SK-N-SH (cell line): Measurements from ENCODE around the gene MAG. TPM values are rescaled to one million over a fixed set of nuclear protein-coding genes. Genes with fewer than 3 reads are reported as not detected.

Experiments used
- CTCF ChIA-PET: fragments of 300-600, 350-600 bp; formaldehyde crosslinking; extraction: SDS; loops from one replicate; lab custom pipeline; 2021; lab: Yijun Ruan, JAX
- POLR2A ChIA-PET: fragments of 350-600 bp; sonication (Branson Sonifier 250); formaldehyde crosslinking; extraction: SDS; loops from one replicate; lab custom pipeline; 2020; ENCODE audit warnings: antibody characterized with exemption, inconsistent platforms; lab: Yijun Ruan, JAX
- DNase-seq: peaks from one replicate; pipeline ENCODE4 v3.0.0; 2012
- H2AFZ ChIP-seq: fragments of 200-600 bp; sonication (generic); 2 replicates; pipeline ENCODE4 v1.8.1; 2016; ENCODE audit warnings: antibody characterized with exemption, mild to moderate bottlenecking, low read depth
- H3F3A ChIP-seq: fragments of 200-600 bp; sonication (generic); replicated peaks from 2 replicates; pipeline ENCODE3; 2016; ENCODE audit warnings: antibody characterized with exemption, mild to moderate bottlenecking; ENCODE audit not compliant: insufficient read depth
- H3K27ac ChIP-seq, 2 experiments: fragments of 200-500 bp in 1 of 2; fragments of 200-600 bp in 1 of 2; sonication (Bioruptor generic) in 1 of 2; sonication (generic), shearing (Covaris generic) in 1 of 2; 2 replicates each; pipeline versions ENCODE4 v1.5.1 to v1.6.1; 2014 to 2016; ENCODE audit warnings: low read depth in 2 of 2, inconsistent platforms in 1 of 2, low read length in 1 of 2, mild to moderate bottlenecking in 1 of 2, mixed read lengths in 1 of 2
- H3K27me3 ChIP-seq: fragments of 200-600 bp; sonication (generic), shearing (Covaris generic); 2 replicates; pipeline ENCODE4 v1.6.1; 2016; ENCODE audit warnings: mixed run types; ENCODE audit not compliant: insufficient read depth
- H3K36me3 ChIP-seq, 2 experiments: fragments of 200-500 bp in 1 of 2; fragments of 200-600 bp in 1 of 2; sonication (Bioruptor generic) in 1 of 2; sonication (generic) in 1 of 2; replicated peaks in 1 of 2; 2 replicates each; pipeline versions ENCODE3 to v1.5.1; 2014 to 2016; ENCODE audit warnings: low read length in 1 of 2, mild to moderate bottlenecking in 1 of 2; ENCODE audit not compliant: insufficient read depth in 2 of 2, control insufficient read depth in 1 of 2
- H3K4me1 ChIP-seq, 2 experiments: fragments of 200-500 bp in 1 of 2; fragments of 200-600 bp in 1 of 2; sonication (Bioruptor generic) in 1 of 2; sonication (generic), shearing (Covaris generic) in 1 of 2; 2 replicates each; pipeline versions ENCODE4 v1.5.1 to v1.6.1; 2014 to 2016; ENCODE audit warnings: low read depth in 1 of 2, low read length in 1 of 2, mixed run types in 1 of 2; ENCODE audit not compliant: insufficient read depth in 2 of 2, control insufficient read depth in 1 of 2
- H3K4me2 ChIP-seq: fragments of 200-600 bp; sonication (generic), shearing (Covaris generic); 2 replicates; pipeline ENCODE4 v1.6.1; 2017; ENCODE audit warnings: mixed run types
- H3K4me3 ChIP-seq, 2 experiments: fragments of 200-500 bp in 1 of 2; fragments of 200-600 bp in 1 of 2; sonication (Bioruptor generic) in 1 of 2; sonication (generic), shearing (Covaris generic) in 1 of 2; 2 replicates each; pipeline versions ENCODE4 v1.5.1 to v1.8.1; 2014 to 2016; ENCODE audit warnings: low read depth in 2 of 2, inconsistent platforms in 1 of 2, low read length in 1 of 2, mild to moderate bottlenecking in 1 of 2, mixed read lengths in 1 of 2, moderate library complexity in 1 of 2
- H3K79me2 ChIP-seq: fragments of 200-600 bp; sonication (generic); 2 replicates; pipeline ENCODE4 v1.8.1; 2017; ENCODE audit warnings: mild to moderate bottlenecking; ENCODE audit not compliant: insufficient read depth
- H3K9ac ChIP-seq: fragments of 200-600 bp; sonication (generic); 2 replicates; pipeline ENCODE4 v1.6.1; 2017; ENCODE audit warnings: mixed run types
- H3K9me2 ChIP-seq: fragments of 200-600 bp; sonication (generic); 2 replicates; pipeline ENCODE4 v1.6.1; 2017; ENCODE audit warnings: mixed run types
- H3K9me3 ChIP-seq: fragments of 200-600 bp; sonication (generic); 2 replicates; pipeline ENCODE4 v1.6.1; 2017; ENCODE audit warnings: mixed run types, mild to moderate bottlenecking, moderate library complexity
- H4K20me1 ChIP-seq: fragments of 200-600 bp; sonication (generic); 2 replicates; pipeline ENCODE4 v1.6.1; 2017; ENCODE audit warnings: mild to moderate bottlenecking, mixed run types; ENCODE audit not compliant: insufficient read depth
- CTCF ChIP-seq: fragments of 200-600 bp; sonication (generic); IDR thresholded peaks from 2 replicates; pipeline ENCODE4 v1.6.1; 2017; ENCODE audit warnings: antibody characterized with exemption, mild to moderate bottlenecking, moderate library complexity
- ELF1 ChIP-seq: IDR thresholded peaks from 2 replicates; pipeline ENCODE4 v1.4.0; 2012
- GATA2 ChIP-seq: sonication (generic); formaldehyde crosslinking; IDR thresholded peaks from 2 replicates; pipeline ENCODE4 v1.5.0; 2020; ENCODE audit warnings: mild to moderate bottlenecking, missing genetic modification reagents
- MAX ChIP-seq: IDR thresholded peaks from 2 replicates; pipeline ENCODE4 v1.4.0; 2012; ENCODE audit warnings: low read depth
- MEF2A ChIP-seq: IDR thresholded peaks from 2 replicates; pipeline ENCODE4 v1.4.0; 2012; ENCODE audit warnings: low read depth, borderline replicate concordance
- MXI1 ChIP-seq: IDR thresholded peaks from 2 replicates; pipeline ENCODE4 v1.6.1; 2012; ENCODE audit warnings: mild to moderate bottlenecking, low read depth, low read length, improper control_type of control experiment
- REST ChIP-seq: IDR thresholded peaks from 2 replicates; pipeline ENCODE4 v1.6.1; 2012; ENCODE audit warnings: mild to moderate bottlenecking, low read depth, low read length, moderate library complexity
- USF1 ChIP-seq: IDR thresholded peaks from 2 replicates; pipeline ENCODE4 v1.4.0; 2012; ENCODE audit warnings: low read depth, borderline replicate concordance
- WGBS: methylation state at CpG from one replicate; pipeline ENCODE4 v1.1.6; 2017; ENCODE audit warnings: low lambda C conversion rate; 5-methylcytosine and 5-hydroxymethylcytosine counted together
- polyA plus RNA-seq, 3 experiments: library from polyadenylated mRNA; depleted of rRNA; stranded (reverse); fragments of >200 nt; gene quantifications; 2 replicates each; pipeline ENCODE4 v1.2.3, GENCODE V29; 2012

MAG gene
- polyA plus RNA-seq, 1 of the 3 experiments (the other 2 are of a cell fraction): not detected

GRCh38 chr19:35300339-35300649, 8.3 kb downstream of the MAG start:
- ChIA-PET CTCF (interaction anchor here (1.4 kb wide), 1 partner anchor 53 kb away, joined by 4 read pairs; no protein-coding TSS in a partner anchor), POLR2A (no interaction called here)
- Histone ChIP-seq H3K4me2 (no peak overlapping the region), H3K79me2 (no peaks in the 10 kb centered on the region), H2AFZ (no peak overlapping the region), H3K4me1 (no peaks in the 10 kb centered on the region), H3K9me2 (no peaks in the 10 kb centered on the region), H3K9ac (no peak overlapping the region), H4K20me1 (no peaks in the 10 kb centered on the region), H3K27ac (no peak overlapping the region), H3K9me3 (no peaks in the 10 kb centered on the region), H3K27me3 (peaks cover 56% of the 10 kb centered on the region), H3K36me3 (no peaks in the 10 kb centered on the region), H3F3A (no peaks in the 10 kb centered on the region), H3K4me3 (no peak overlapping the region)
- no peak for DNase-seq
- WGBS: 58% methylated on average over 10 of the region's 10 CpGs
- no peak for TF ChIP-seq GATA2

GRCh38 chr19:35301961-35302360, 10.0 kb downstream of the MAG start:
- H3F3A ChIP-seq: no peaks in the 10 kb centered on the region
- CTCF ChIA-PET: interaction anchor here (1.1 kb wide), 1 partner anchor 32 kb away, joined by 3 read pairs; no protein-coding TSS in a partner anchor
- H3K36me3 ChIP-seq: no peaks in the 10 kb centered on the region

GRCh38 chr19:35302446-35302845, 10.5 kb downstream of the MAG start:
- Histone ChIP-seq H3K36me3 (no peaks in the 10 kb centered on the region), H3K27me3 (peaks cover 44% of the 10 kb centered on the region), H3K27ac (no peak overlapping the region), H3F3A (no peaks in the 10 kb centered on the region), H3K4me2 (no peak overlapping the region), H3K9me2 (no peaks in the 10 kb centered on the region), H2AFZ (no peak overlapping the region), H3K4me3 (no peak overlapping the region), H3K79me2 (no peaks in the 10 kb centered on the region), H3K4me1 (no peaks in the 10 kb centered on the region), H4K20me1 (no peaks in the 10 kb centered on the region), H3K9ac (no peak overlapping the region), H3K9me3 (no peaks in the 10 kb centered on the region)
- no peak for DNase-seq
- POLR2A ChIA-PET: no interaction called here
- 29% methylated on average over 16 of the region's 16 CpGs for WGBS
- CTCF ChIA-PET: no interaction called here
- TF ChIP-seq MEF2A: no peak
- no peak for TF ChIP-seq USF1
- TF ChIP-seq ELF1: no peak
- TF ChIP-seq MXI1: no peak
- TF ChIP-seq REST: no peak
- no peak for TF ChIP-seq MAX

More at GRCh38 chr19:35301961-35302360, 10.0 kb downstream of the MAG start:
- no peak overlapping the region for H3K27ac ChIP-seq
- H3K9ac ChIP-seq: no peak overlapping the region
- H3K4me2 ChIP-seq: no peak overlapping the region
- no peaks in the 10 kb centered on the region for H3K79me2 ChIP-seq
- H3K9me3 ChIP-seq: no peaks in the 10 kb centered on the region
- TF ChIP-seq USF1 (no peak), CTCF (no peak)
- no peaks in the 10 kb centered on the region for H4K20me1 ChIP-seq
- DNase-seq: no peak
- peaks cover 44% of the 10 kb centered on the region for H3K27me3 ChIP-seq
- H3K4me3 ChIP-seq: no peak overlapping the region
- no peaks in the 10 kb centered on the region for H3K9me2 ChIP-seq
- H3K4me1 ChIP-seq: no peaks in the 10 kb centered on the region
- 38% methylated on average over 2 of the region's 2 CpGs for WGBS
- POLR2A ChIA-PET: no interaction called here
- H2AFZ ChIP-seq: no peak overlapping the region
